OCI-LY3 (cell line): ENCODE measurements around the gene MCM6.

Experiments
- H2AFZ ChIP-seq: fragments of 200-600, 300-600 bp; shearing (Covaris generic); 2 replicates; pipeline ENCODE4 v1.6.0; 2014; ENCODE audit warnings: antibody characterized with exemption, low read depth, low read length
- H3K27ac ChIP-seq: fragments of 200-600, 300-600 bp; sonication (generic); 2 replicates; pipeline ENCODE4 v1.5.1; 2014; ENCODE audit warnings: mild to moderate bottlenecking, low read length, moderate library complexity, mixed read lengths
- H3K27me3 ChIP-seq: fragments of 200-600, 300-600 bp; sonication (generic); 2 replicates; pipeline ENCODE4 v1.6.1; 2014; ENCODE audit warnings: low read depth, low read length, mixed read lengths
- H3K36me3 ChIP-seq: fragments of 200-600, 300-600 bp; sonication (generic); replicated peaks from 2 replicates; pipeline ENCODE3; 2014; ENCODE audit warnings: low read depth, low read length, mixed read lengths
- H3K4me1 ChIP-seq: fragments of 300-600, 200-600 bp; sonication (generic); 2 replicates; pipeline ENCODE4 v1.6.1; 2014; ENCODE audit warnings: low read length, mixed read lengths
- H3K4me2 ChIP-seq: fragments of 200-600, 300-600 bp; sonication (generic); 2 replicates; pipeline ENCODE4 v1.6.1; 2014; ENCODE audit warnings: low read length, mixed read lengths
- H3K4me3 ChIP-seq: fragments of 300-600, 200-600 bp; sonication (generic); 2 replicates; pipeline ENCODE4 v1.5.1; 2014; ENCODE audit warnings: antibody characterized with exemption, mild to moderate bottlenecking, low read length, moderate library complexity
- H3K79me2 ChIP-seq: fragments of 300-600, 200-600 bp; shearing (Covaris generic); 2 replicates; pipeline ENCODE4 v1.6.1; 2014; ENCODE audit warnings: mild to moderate bottlenecking, low read length, mixed read lengths
- H3K9ac ChIP-seq: fragments of 300-600, 200-600 bp; shearing (Covaris generic); 2 replicates; pipeline ENCODE4 v1.6.0; 2014; ENCODE audit warnings: mild to moderate bottlenecking, low read length, moderate library complexity
- H3K9me3 ChIP-seq: fragments of 200-600, 300-600 bp; shearing (Covaris generic); 2 replicates; pipeline ENCODE4 v1.6.1; 2014; ENCODE audit warnings: low read length, mixed read lengths; ENCODE audit not compliant: insufficient read depth
- H4K20me1 ChIP-seq: fragments of 200-600, 300-600 bp; sonication (generic); 2 replicates; pipeline ENCODE4 v1.6.1; 2016; ENCODE audit warnings: low read length, mixed read lengths; ENCODE audit not compliant: insufficient read depth
- CTCF ChIP-seq: fragments of 200-600, 300-600 bp; sonication (generic); IDR thresholded peaks from 2 replicates; pipeline ENCODE4 v1.5.1; 2014; ENCODE audit warnings: antibody characterized with exemption, low read length, low read depth
- EZH2phosphoT487 ChIP-seq: fragments of 200-600 bp; shearing (Covaris generic); IDR thresholded peaks from 2 replicates; pipeline ENCODE4 v1.6.1; 2018; ENCODE audit warnings: antibody characterized with exemption, mixed run types, low read depth

MCM6 gene

GRCh38 chr2:135903650-135904049, 27.4 kb upstream of the MCM6 start:
- H3K4me2 ChIP-seq = no peak overlapping the region
- no peaks in the 10 kb centered on the region for H3K79me2 ChIP-seq
- no peak overlapping the region for H2AFZ ChIP-seq
- no peaks in the 10 kb centered on the region for H3K9me3 ChIP-seq
- H4K20me1 ChIP-seq = no peaks in the 10 kb centered on the region
- no peaks in the 10 kb centered on the region for H3K4me1 ChIP-seq
- no peaks in the 10 kb centered on the region for H3K27me3 ChIP-seq
- H3K27ac ChIP-seq = no peak overlapping the region
- H3K9ac ChIP-seq = no peak overlapping the region
- H3K36me3 ChIP-seq = peaks cover 23% of the 10 kb centered on the region
- no peak overlapping the region for H3K4me3 ChIP-seq
- no peak for TF ChIP-seq EZH2phosphoT487
- TF ChIP-seq CTCF = no peak

- no peaks in the 10 kb centered on the region for H3K9me3 ChIP-seq
- H3K36me3 ChIP-seq = peaks cover 4% of the 10 kb centered on the region
- no peak overlapping the region for H3K4me2 ChIP-seq
- H3K27ac ChIP-seq = no peak overlapping the region
- no peaks in the 10 kb centered on the region for H3K79me2 ChIP-seq
- H3K27me3 ChIP-seq = no peaks in the 10 kb centered on the region
- no peak overlapping the region for H3K9ac ChIP-seq
- TF ChIP-seq EZH2phosphoT487 = no peak
- TF ChIP-seq CTCF = no peak
- H4K20me1 ChIP-seq = no peaks in the 10 kb centered on the region
- H3K4me1 ChIP-seq = no peaks in the 10 kb centered on the region
- no peak overlapping the region for H3K4me3 ChIP-seq
- no peak overlapping the region for H2AFZ ChIP-seq
These were observed 23.3 kb upstream of the MCM6 start for GRCh38 chr2:135899567-135899966.

- Histone ChIP-seq H3K4me1 (no peaks in the 10 kb centered on the region), H3K27ac (no peak overlapping the region), H2AFZ (no peak overlapping the region), H3K4me3 (no peak overlapping the region), H3K4me2 (no peak overlapping the region), H3K9ac (no peak overlapping the region), H3K79me2 (no peaks in the 10 kb centered on the region), H3K36me3 (no peaks in the 10 kb centered on the region), H3K27me3 (no peaks in the 10 kb centered on the region), H3K9me3 (no peaks in the 10 kb centered on the region), H4K20me1 (no peaks in the 10 kb centered on the region)
- TF ChIP-seq CTCF (no peak), EZH2phosphoT487 (no peak)
These were observed 22.1 kb upstream of the MCM6 start for GRCh38 chr2:135898234-135898786.

- Histone ChIP-seq H3K4me1 (no peaks in the 10 kb centered on the region), H4K20me1 (no peaks in the 10 kb centered on the region), H3K4me2 (no peak overlapping the region), H2AFZ (no peak overlapping the region), H3K9ac (no peak overlapping the region), H3K36me3 (no peaks in the 10 kb centered on the region), H3K4me3 (no peak overlapping the region), H3K9me3 (no peaks in the 10 kb centered on the region), H3K27me3 (no peaks in the 10 kb centered on the region), H3K79me2 (no peaks in the 10 kb centered on the region), H3K27ac (no peak overlapping the region)
- TF ChIP-seq EZH2phosphoT487 = no peak
- TF ChIP-seq CTCF = no peak
These were observed 18.7 kb upstream of the MCM6 start for GRCh38 chr2:135894930-135895329.
